Measurements from ENCODE around the gene MMP25.

The MMP25 gene

GRCh38 chr16:3009568-3010390 is 36.6 kb upstream of the MMP25 start:
- no peaks in the 10 kb centered on the region for H3K36me3 ChIP-seq (replicated peaks; ENCODE audit: low read depth, low read length)
- no peak overlapping the region for H3K4me2 ChIP-seq (ENCODE audit: low read length)
- H3K27me3 ChIP-seq (ENCODE audit: low read depth, low read length) = peaks cover 39% of the 10 kb centered on the region
- no peaks in the 10 kb centered on the region for H3K79me2 ChIP-seq (ENCODE audit: low read length)
- no peak overlapping the region for H2AFZ ChIP-seq (ENCODE audit: low read depth, low read length)
- 0 out of 2 replicates have a peak, but pooled peaks cover 3% of the 10 kb centered on the region for H3K4me1 ChIP-seq (ENCODE audit: low read length)
- no peak overlapping the region for H3K27ac ChIP-seq (ENCODE audit: low read length)
- no peak overlapping the region for H3K9ac ChIP-seq (ENCODE audit: low read length)
- H3K9me3 ChIP-seq (ENCODE audit: insufficient read depth, low read length) = no peaks in the 10 kb centered on the region
- H4K20me1 ChIP-seq (ENCODE audit: insufficient read depth, low read length) = no peaks in the 10 kb centered on the region
- H3K4me3 ChIP-seq (ENCODE audit: low read length) = no peak overlapping the region
- TF ChIP-seq CTCF (IDR thresholded peaks at IDR 0.05; ENCODE audit: low read depth, low read length) (no peak), EZH2phosphoT487 (IDR thresholded peaks at IDR 0.05; ENCODE audit: low read depth) (no peak)

- no peak overlapping the region for H3K4me3 ChIP-seq (ENCODE audit: low read length)
Measured at GRCh38 chr16:3010510-3010909, 35.9 kb upstream of the MMP25 start.

GRCh38 chr16:3012246-3012645 is 34.1 kb upstream of the MMP25 start:
- no peak overlapping the region for H3K4me2 ChIP-seq (ENCODE audit: low read length)

More at GRCh38 chr16:3010510-3010909, 35.9 kb upstream of the MMP25 start:
- Histone ChIP-seq H2AFZ (ENCODE audit: low read depth, low read length) (no peak overlapping the region), H3K4me1 (ENCODE audit: low read length) (no peaks in the 10 kb centered on the region), H3K9me3 (ENCODE audit: insufficient read depth, low read length) (no peaks in the 10 kb centered on the region), H3K9ac (ENCODE audit: low read length) (no peak overlapping the region), H3K79me2 (ENCODE audit: low read length) (no peaks in the 10 kb centered on the region), H3K27ac (ENCODE audit: low read length) (no peak overlapping the region), H3K4me2 (ENCODE audit: low read length) (no peak overlapping the region), H3K27me3 (ENCODE audit: low read depth, low read length) (peaks cover 36% of the 10 kb centered on the region), H3K36me3 (replicated peaks; ENCODE audit: low read depth, low read length) (no peaks in the 10 kb centered on the region), H4K20me1 (ENCODE audit: insufficient read depth, low read length) (no peaks in the 10 kb centered on the region)
- no peak for TF ChIP-seq CTCF (IDR thresholded peaks at IDR 0.05; ENCODE audit: low read depth, low read length)
- no peak for TF ChIP-seq EZH2phosphoT487 (IDR thresholded peaks at IDR 0.05; ENCODE audit: low read depth)

More at GRCh38 chr16:3012246-3012645, 34.1 kb upstream of the MMP25 start:
- TF ChIP-seq CTCF (IDR thresholded peaks at IDR 0.05; ENCODE audit: low read depth, low read length) (no peak), EZH2phosphoT487 (IDR thresholded peaks at IDR 0.05; ENCODE audit: low read depth) (no peak)
- no peak overlapping the region for H2AFZ ChIP-seq (ENCODE audit: low read depth, low read length)
- H3K27me3 ChIP-seq (ENCODE audit: low read depth, low read length) = peaks cover 23% of the 10 kb centered on the region
- H3K4me1 ChIP-seq (ENCODE audit: low read length) = no peaks in the 10 kb centered on the region
- no peaks in the 10 kb centered on the region for H3K9me3 ChIP-seq (ENCODE audit: insufficient read depth, low read length)
- H3K9ac ChIP-seq (ENCODE audit: low read length) = no peak overlapping the region
- H3K4me3 ChIP-seq (ENCODE audit: low read length) = no peak overlapping the region
- no peaks in the 10 kb centered on the region for H3K79me2 ChIP-seq (ENCODE audit: low read length)
- H4K20me1 ChIP-seq (ENCODE audit: insufficient read depth, low read length) = no peaks in the 10 kb centered on the region
- no peak overlapping the region for H3K27ac ChIP-seq (ENCODE audit: low read length)
- no peaks in the 10 kb centered on the region for H3K36me3 ChIP-seq (replicated peaks; ENCODE audit: low read depth, low read length)

Measured in OCI-LY3 (cell line).